ENCODE measurements around the gene CACNA1F.

Gene CACNA1F

DNA sequence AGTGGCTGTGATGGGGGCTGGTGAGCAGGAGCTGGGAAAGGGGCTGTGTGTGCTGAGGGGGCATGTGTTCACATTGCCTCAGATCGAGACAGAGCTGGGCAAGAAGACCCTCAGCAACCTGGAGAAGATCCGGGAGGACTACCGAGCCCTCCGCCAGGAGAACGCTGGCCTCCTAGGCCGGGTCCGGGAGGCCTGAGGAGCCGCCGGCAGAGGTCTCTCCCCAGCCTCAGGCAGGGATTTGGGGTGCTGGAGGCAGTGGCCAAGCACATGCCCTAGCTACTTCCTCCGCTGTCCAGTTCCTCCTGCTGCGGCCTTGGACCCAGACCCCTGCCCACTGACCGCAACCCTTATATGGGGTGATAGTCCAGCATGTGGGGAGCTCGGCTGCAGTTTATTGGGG is 16.9 kb upstream of the CACNA1F start:
- TF ChIP-seq, protein P1, sequence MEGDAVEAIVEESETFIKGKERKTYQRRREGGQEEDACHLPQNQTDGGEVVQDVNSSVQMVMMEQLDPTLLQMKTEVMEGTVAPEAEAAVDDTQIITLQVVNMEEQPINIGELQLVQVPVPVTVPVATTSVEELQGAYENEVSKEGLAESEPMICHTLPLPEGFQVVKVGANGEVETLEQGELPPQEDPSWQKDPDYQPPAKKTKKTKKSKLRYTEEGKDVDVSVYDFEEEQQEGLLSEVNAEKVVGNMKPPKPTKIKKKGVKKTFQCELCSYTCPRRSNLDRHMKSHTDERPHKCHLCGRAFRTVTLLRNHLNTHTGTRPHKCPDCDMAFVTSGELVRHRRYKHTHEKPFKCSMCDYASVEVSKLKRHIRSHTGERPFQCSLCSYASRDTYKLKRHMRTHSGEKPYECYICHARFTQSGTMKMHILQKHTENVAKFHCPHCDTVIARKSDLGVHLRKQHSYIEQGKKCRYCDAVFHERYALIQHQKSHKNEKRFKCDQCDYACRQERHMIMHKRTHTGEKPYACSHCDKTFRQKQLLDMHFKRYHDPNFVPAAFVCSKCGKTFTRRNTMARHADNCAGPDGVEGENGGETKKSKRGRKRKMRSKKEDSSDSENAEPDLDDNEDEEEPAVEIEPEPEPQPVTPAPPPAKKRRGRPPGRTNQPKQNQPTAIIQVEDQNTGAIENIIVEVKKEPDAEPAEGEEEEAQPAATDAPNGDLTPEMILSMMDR (IDR thresholded peaks at IDR 0.05; ENCODE audit: low read depth, low read length), result no peak
- H3K4me3 ChIP-seq (ENCODE audit: low read depth, low read length), result no peak overlapping the region

DNA sequence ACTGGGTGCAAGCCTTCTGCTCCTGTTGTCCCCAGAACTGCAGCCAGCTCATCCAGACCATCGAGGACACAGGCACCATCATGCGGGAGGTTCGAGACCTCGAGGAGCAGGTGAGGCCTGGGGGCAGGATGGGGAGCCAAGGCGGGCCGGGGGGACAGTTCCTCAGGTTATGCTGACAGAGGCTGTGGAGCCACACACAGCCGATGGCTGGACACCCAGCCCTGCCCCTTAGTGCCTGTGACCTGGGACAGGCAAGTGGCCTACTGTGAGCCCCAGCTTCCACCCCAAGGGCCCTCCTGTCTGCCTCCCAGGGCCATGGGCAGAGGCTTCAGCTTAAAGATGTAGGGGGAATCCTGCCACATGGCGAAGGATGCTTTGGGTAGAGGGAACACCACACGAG is 16.5 kb upstream of the CACNA1F start:
- TF ChIP-seq, protein P1 (IDR thresholded peaks at IDR 0.05; ENCODE audit: low read depth, low read length), result no peak
- no peak overlapping the region for H3K4me3 ChIP-seq (ENCODE audit: low read depth, low read length)

DNA sequence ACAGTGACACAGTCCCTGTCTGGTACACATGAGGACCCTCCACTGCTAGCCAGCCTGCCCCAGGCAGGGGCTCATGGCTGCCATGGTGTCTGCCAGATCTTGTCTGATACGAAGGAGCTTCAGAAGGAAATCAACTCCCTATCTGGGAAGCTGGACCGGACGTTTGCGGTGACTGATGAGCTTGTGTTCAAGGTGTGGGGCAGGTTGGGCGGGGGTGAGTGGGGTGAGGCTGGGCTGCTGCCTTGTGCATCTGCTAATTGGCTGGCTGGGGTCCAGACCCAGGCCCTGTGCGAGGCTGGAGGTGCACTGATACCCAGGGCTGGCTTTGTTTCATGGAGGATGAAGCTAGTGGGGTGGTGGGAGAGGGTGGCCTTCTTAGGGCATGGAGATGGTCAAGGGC is 15.9 kb upstream of the CACNA1F start:
- no peak overlapping the region for H3K4me3 ChIP-seq (ENCODE audit: low read depth, low read length)
- TF ChIP-seq, protein P1 (IDR thresholded peaks at IDR 0.05; ENCODE audit: low read depth, low read length), result no peak

DNA sequence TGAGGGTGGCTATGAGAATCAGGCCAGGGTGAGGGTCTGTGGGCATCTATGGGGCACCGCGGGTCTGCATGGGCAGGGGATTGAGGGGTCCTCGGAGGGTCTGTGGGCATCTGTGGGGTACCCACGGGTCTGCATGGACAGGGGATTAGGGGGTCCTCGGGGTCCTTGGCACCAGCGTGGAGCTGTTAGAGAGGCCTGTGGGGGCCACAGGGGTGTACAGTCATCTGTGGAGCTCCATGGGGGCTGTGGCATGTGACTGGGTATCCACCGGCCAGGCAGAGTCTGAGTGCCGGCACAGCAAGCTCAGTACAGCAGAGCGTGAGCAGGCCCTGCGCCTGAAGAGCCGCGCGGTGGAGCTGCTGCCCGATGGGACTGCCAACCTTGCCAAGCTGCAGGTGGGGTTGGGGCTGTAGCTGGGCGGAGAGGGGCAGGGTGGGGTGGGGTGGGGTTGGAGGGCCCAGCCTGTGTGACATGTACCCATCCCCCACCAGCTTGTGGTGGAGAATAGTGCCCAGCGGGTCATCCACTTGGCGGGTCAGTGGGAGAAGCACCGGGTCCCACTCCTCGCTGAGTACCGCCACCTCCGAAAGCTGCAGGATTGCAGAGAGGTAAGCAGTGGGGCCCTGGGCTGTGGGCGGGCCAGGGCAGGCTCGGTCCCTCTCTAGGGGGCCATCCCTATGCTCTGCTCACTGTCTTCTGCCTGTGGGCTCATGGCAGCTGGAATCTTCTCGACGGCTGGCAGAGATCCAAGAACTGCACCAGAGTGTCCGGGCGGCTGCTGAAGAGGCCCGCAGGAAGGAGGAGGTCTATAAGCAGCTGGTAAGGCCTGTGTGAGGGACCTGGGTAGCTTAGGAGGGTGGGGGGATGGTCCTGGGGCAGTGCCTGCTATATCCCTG is 15.0 kb upstream of the CACNA1F start:
- H3K4me3 ChIP-seq (ENCODE audit: low read depth, low read length), result no peak overlapping the region
- TF ChIP-seq, protein P1 (IDR thresholded peaks at IDR 0.05; ENCODE audit: low read depth, low read length), result no peak

DNA sequence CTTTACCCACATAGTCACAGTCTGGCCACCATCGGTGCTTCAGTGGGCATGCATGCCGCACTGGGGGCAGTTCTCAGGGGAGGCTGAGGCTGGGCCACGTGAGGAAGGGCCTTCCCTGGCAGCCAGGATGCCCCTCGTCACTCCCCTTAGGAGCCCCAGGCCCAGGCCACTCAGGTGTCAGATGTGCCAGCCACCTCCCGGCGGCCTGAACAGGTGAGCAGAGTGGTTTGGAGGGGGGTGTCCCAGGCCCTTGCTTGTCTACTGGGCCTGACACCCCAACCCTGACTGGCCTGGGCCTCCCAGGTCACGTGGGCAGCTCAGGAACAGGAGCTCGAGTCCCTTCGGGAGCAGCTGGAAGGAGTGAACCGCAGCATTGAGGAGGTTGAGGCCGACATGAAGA is 14.2 kb upstream of the CACNA1F start:
- TF ChIP-seq, protein P1 (IDR thresholded peaks at IDR 0.05; ENCODE audit: low read depth, low read length), result no peak

DNA sequence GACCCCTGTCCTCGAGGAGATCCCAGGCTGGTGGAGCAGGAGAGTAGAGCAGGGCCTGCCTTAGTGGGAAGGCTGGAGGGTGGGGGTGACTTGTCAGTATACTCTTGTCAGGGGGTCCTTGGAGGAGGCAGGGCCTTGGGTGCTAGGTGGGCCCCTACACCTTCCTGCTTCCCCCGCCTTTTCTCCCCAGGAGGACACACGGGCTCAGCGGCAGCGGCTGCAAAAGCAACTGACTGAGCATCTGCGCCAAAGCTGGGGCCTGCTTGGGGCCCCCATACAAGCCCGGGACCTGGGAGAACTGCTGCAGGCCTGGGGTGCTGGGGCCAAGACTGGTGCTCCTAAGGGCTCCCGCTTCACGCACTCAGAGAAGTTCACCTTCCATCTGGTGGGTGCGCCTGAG is 13.4 kb upstream of the CACNA1F start:
- TF ChIP-seq, protein P1 (IDR thresholded peaks at IDR 0.05; ENCODE audit: low read depth, low read length), result no peak
- no peak overlapping the region for H3K4me3 ChIP-seq (ENCODE audit: low read depth, low read length)

More for the DNA sequence above, 14.2 kb upstream of the CACNA1F start:
- H3K4me3 ChIP-seq (ENCODE audit: low read depth, low read length), result no peak overlapping the region

DNA sequence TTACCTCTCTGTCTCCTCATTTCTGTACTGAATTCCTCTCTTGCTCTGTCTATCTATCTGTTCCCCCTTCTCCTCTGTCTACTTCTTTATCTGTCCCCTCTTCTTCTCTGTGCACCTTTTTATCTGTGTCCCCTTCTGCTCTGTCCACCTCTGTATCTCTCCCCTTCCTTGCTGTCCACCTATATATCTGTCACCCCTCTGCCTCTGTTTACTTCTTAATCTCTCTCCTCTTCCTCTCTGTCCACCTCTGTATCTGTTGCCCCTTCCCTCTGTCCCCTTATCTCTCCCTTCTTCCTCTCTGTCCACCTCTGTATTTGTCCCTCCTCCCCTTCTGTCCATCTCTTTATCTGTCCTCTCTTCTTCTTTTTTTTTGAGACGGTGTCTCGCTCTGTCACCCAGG is 11.1 kb upstream of the CACNA1F start:
- TF ChIP-seq, protein P1 (IDR thresholded peaks at IDR 0.05; ENCODE audit: low read depth, low read length), result no peak
- no peak overlapping the region for H3K4me3 ChIP-seq (ENCODE audit: low read depth, low read length)

All from WI38 (cell line).